GM12892 (cell line): ENCODE measurements around the gene DPF3.

Source experiments
- POLR2A ChIP-seq: IDR thresholded peaks from 2 replicates; pipeline ENCODE4 v1.6.1; 2011; ENCODE audit warnings: low read depth, low read length, control low read depth
- POLR2AphosphoS5 ChIP-seq: IDR thresholded peaks from 2 replicates; pipeline ENCODE4 v1.6.1; 2011; ENCODE audit warnings: low read depth, low read length, control low read depth

DNA sequence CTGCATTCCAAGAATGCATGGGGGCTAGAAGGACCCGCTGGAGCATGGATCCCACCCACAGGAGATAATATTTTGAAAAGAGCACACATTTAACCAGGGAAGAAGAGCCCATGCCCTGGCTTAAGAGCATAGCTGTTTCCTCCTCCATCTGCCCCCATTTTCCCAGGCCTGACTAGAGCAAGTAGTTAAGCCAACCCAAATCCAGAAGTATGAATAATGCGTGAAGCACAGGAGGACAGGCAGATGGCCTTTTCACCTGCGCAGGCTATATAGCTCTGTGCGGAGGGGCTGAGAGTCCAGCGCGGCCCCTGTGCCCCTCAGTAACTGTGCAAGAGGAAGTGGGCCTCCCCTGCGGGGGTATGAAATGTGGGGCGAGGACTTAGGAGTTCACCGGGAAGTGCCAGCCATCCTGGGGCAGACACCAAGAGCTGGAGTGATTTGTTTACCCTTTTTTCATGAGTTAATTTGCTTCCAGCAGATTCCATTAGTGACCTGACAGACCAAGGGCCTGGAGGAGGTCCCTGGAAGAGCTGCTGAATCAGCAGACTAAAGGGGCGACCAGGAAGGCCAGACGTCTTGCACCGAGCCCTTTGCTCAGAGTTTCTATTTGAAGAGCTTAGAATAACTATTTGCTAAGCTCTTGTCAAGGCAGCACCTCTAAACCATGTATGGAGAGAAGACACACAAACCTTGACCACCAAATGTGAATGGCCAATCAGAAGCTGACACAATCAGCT lies 37.2 kb downstream of the DPF3 start:
- TF ChIP-seq POLR2AphosphoS5 (no peak), POLR2A (no peak)
